ENCODE results near the gene SCPEP1.

GRCh38 chr17:57035971-57036481, 58.1 kb downstream of the SCPEP1 start:
- TF ChIP-seq CTCF (conservative IDR thresholded peaks at IDR 0.05 in 1 of 2, IDR thresholded peaks at IDR 0.05 in 1 of 2; ENCODE audit: low read depth in 1 of 2, low read length in 2 of 2): no peak
- no peak for TF ChIP-seq EZH2 (IDR thresholded peaks at IDR 0.05; ENCODE audit: low read length, missing control alignments)
